ENCODE measurements around the gene MACROD2.
"Not testable (repeated sequence)": the region's sequence is repeated elsewhere in the genome, so short reads cannot be mapped to it uniquely, and the experiment has no call there.

The MACROD2 gene

DNA sequence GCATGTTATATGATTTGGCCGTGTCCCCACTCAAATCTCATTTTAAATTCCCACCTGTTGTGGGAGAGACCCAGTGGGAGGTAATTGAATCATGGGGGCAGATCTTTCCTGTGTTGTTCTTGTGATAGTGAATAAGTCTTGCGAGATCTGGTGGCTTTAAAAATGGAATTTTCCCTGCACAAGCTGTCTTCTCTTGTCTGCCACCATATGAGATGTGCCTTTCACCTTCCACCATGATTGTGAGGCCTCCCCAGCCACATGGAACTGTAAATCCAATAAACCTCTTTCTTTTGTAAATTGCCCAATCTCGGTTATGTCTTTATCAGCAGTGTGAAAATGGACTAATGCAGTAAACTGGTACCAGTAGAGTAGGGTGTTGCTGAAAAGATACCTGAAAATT is 986.2 kb downstream of the MACROD2 start:
- DNase-seq = not testable (repeated sequence)

DNA sequence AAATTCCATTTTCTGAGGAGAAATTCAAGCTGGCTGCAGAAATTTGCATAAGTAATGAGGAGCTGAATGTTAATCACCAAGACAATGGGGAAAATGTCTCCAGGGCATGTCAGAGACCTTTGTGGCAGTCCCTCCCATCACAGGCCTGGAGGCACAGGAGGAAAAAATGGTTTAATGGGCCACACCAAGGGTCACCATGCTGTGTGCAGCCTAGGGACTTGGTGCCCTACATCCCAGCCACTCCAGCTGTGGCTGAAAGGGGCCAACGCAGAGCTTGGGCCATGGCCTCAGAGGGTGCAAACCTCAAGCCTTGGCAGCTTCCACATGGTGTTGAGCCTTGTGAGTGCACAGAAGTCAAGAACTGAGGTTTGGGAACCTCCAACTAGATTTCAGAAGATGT is 987.0 kb downstream of the MACROD2 start:
- not testable (repeated sequence) for DNase-seq

DNA sequence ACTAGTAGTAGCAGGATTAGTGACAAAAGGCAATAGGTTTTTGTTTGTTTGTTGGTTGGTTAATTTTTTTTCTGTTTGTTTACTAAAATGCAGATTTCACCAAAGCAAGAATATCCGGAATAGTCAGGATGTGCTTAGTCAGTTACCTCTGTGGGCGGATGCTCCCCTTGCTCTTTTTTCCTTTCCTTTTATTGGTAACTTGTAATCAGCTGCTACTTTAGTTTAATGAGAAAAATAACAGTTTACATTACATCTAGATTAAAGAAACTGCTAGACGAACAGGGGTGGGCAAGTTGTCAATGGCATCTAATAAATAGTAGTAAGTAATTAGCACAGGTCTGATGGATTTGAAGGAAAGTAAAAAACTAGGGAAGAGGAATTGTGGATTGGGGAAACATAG is 989.0 kb downstream of the MACROD2 start:
- no peak for DNase-seq

DNA sequence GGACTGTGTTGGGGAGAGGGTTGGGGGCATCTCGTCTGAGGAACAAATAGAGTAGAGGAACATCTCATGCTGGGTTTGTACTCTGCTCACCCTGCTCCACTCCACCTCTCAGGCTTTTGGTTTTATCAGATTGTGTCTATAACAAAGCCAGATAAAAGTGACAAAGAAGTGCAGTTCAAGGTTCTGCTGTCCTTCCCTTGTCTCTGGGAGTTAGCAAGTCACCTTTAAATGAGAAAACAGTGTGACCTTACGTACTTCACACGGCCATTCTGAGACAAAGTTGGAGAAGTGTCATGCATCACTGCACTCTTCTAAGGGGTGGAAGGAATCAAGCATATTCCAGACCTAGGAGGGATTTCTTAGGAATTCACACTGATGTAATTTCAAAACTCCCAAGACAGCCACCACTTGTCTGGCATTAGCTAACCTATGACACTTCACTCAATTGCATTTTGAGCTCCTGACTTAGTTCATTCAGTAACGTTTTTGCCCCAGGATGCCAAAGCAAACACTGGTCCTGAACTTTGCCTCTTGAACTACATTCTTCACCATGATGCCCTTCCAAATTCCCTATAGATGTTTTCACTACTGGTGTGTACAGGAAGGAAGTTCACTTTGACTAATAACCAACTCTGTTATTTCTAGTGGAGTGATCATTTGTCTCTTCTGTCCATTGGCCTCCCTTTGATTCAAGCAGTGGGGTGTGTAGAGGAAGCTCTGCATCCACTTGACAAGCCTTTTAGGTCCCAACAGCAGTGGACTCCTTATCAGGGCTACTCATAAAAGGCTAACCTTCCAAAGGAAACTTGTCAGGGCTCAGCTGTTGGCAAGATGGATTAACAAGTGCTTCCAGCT is 989.7 kb downstream of the MACROD2 start:
- no peak for DNase-seq

DNA sequence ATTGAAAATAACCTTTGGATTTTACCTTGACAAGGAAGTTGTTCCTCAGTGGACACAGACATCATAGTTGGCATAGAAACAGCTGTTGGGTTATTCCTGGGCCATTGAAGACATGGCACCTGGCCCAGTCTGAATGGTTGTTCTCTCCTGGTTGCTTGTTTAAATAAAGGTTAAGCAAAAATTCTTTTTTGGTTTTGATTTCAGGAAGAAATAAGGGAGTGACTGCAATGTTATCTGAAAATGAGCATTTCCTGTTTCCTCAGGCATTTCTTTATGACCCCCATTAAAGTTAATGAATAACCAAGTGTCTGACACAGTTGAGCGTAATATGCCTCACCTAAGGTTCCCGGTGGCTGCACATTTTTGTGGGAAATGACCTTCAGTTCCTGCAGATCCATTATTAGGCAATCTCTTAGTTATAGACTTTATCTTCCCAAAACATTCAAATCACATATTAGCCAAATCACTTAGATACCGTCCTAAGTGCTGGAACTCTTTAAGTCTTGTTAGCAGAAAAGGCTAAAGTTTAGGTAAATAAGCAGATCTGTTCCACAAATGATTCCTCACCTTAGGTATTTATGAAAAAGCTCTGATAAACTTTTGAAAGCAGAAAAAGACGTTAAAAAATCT is 990.8 kb downstream of the MACROD2 start:
- DNase-seq = no peak

DNA sequence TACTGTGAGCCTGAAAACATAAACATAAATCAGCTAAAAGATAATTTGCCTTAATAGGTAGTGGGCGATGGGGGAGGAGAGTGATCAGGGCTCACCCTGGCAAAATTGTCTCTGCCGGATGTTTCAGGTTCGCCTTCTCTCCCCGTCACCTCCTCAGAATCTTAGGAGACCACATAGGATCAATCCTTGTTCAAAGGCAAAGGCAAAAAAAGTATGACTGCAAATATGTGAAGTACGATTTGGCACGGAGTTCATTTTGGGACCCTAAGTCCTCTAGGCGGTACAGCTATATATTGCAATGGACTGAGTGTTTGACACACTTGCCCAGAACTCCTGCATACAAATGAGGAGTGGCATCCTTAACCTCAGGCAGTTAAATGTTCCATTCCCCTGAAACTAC is 991.3 kb downstream of the MACROD2 start:
- no peak for DNase-seq

DNA sequence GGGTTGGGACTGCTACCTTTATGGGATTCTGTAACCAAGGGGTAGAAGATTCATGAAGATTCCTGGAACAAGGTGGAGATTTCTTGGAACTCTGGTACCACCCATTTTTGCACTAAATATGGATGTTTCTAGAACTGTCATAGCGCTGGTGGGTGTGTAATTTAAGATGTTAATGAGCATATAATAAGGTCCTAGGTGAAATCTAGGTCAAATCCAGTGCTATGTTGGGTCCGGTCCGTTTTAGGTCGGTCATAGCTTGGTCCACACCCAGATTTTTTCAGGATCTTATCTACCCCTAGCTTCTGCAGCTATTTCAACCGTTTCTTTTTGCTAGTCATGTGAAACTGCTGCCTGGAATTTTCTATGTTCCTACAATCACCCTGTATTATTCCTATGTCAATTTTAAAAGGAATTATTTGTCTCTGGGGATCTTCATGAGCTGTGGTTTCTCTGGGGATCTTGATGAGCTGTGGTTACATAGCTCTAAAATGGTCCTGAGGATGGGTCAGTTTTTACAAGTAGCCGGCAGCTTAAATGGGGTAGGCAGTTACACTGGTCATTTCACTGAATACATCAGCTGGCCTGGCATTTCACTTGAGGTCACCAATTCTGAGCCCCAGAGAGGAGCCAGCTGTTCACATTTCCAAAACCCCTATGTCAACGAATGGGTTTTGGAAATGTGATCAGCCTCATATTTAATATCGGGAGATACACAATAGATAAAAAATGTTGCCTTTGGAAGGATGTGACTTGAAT is 994.4 kb downstream of the MACROD2 start:
- DNase-seq = no peak

DNA sequence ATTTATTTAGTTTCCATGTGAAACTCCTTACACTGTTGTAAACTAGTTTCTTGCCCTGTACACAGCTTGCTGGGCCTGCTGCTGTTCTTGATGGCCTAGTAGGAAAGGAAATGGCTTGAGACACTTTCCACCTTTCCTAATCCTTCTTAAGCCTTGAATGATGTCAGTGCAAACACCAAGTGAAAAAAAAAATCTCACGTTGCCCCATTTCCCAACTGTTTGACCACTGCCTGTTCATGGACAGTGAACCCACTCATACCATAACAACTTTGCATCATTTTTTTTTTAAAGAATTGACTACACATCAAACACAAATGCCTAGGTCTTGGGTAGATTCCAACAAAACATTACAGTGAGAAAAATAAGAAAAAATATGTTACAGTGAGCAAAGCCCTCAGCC is 995.7 kb downstream of the MACROD2 start:
- no peak for DNase-seq

DNA sequence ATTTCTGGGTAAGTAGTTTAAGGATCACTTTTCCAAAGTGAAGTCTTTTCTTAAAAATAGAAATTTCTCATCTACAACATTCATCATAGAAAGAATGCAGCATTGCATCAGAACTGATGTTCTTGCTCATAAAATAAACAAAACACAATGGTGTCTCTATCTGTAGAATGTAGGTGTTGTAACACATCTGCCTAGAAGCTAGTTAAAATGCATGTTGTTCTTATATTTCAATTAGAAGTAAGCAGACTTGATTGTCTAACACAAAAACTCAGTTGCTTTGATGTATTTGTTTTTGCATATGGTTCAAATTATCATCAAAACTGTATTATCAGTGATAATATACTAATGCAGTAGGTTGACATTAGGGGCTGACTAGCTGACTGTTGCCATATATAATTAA is 996.8 kb downstream of the MACROD2 start:
- DNase-seq = no peak

DNA sequence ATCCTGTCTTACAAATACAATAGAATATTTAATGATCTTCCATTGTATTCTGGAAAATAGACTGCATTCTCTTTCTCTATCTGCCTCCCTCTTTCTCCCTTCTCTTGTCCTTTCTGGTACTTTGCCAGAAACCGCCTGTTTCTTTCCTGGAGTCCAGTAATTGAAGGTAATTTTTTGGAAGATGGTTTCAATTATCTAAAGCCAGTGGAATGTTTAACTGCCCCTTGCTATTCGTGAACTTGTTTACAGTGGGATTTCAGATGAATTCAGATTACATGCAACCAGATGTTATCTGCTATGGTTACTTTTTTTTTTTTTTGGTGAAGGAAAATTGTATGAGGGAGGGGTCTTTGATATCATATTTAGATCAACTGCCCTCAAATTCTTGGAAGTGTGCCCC is 997.6 kb downstream of the MACROD2 start:
- no peak for DNase-seq

DNA sequence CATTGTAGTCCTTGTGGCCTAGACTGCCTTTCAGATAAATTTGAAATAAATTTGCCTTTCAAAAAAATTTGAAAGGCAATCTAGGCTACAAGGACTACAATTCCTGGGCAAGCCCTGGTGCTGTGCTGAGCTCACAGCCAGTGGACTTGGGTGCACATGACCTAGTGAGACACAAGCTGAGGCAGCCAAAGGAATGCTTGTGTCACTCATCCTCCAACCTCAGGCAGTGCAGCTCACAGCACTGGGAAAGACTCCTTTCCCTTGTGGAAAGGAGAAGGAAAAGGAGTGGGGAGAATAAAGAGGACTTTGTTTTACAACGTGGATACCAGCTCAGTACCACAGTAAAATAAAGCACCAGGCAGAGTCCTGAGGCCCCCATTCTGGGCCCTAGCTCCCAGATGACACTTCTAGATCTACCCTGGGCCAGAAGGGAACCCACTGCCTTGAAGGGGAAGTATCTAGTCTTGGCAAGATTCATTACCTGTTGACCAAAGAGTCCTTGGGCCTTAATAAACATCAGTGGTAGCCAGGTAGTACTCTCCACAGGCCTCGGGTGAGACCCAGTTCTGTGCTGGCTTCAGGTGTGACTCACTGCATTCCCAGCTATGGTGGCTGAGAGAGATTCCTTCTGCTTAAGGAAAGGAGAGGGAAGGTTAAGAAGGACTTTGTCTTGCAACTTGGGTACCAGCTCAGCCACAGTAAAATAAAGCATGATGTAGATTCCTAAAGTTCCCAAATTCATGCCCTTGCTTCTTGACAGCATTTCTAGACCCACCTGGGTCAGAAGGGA is 1001.8 kb downstream of the MACROD2 start:
- DNase-seq = no peak

DNA sequence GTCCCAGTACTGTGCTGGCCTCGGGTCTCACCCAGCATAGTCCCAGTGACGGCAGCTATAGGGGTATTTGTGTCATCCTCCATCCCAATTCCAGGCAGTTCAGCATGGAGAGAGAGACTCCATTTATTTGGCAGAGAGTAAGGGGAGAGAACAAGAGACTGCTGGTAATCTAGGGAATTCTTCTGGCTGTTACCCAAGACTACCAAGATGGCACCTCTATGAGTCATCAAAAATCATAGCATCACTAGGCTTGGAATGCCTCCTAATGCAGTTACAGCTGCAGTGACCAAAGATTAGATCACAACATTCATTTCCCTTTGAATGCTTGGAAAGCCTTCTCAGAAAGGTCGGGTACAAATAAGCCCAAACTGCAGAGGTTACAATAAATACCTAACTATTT is 1002.5 kb downstream of the MACROD2 start:
- DNase-seq = no peak

DNA sequence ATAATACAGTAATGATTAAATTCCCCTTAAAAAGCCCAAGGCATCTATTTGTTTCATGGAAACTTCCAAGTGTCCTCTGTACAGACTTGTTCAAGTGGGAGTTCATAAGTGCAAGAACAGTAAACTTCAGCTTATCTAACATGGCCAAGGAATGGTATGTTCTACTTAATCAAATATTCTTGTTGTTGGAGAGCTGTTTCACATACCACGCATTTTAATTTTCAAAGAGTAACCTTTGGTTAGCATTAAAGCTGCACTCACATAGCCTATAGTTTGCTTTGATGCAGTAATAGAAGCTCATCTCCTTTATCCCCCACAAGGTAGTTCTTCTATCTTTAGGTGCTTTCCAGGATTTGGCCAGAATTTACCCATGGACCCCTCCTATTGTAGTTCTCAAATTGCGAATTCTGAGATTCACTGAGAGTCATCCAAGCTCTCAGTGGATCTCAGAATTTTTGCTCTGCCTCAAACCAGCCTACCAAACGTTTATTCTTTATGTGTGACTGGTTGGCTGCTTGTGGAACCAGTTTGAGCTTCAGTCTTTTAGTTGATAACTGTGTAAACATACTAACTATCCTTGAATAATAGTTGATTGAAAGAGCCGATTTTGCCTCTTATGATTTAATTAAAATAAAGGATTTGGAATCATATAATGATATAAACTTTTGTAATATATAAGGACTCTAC is 1010.1 kb downstream of the MACROD2 start:
- DNase-seq = no peak

DNA sequence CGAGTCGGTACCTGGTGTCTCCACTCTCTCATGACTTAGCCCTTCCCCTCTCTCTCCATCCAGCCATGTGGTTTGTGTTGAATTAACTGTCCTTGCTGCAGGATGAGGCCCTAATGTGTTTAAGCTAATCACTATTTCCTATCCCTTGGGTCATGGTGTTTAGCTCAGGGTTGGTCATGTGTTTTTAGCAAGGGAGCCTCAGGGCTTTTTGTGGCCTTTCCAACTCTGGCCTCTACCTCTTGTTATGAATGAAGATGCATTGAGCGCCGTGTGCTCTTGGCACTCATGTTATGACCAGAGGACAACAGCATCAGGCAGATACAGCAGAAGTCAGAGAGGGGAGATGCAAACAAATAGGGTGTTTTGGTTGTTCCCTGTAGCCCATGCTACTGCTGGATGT is 1016.3 kb downstream of the MACROD2 start:
- DNase-seq = no peak

DNA sequence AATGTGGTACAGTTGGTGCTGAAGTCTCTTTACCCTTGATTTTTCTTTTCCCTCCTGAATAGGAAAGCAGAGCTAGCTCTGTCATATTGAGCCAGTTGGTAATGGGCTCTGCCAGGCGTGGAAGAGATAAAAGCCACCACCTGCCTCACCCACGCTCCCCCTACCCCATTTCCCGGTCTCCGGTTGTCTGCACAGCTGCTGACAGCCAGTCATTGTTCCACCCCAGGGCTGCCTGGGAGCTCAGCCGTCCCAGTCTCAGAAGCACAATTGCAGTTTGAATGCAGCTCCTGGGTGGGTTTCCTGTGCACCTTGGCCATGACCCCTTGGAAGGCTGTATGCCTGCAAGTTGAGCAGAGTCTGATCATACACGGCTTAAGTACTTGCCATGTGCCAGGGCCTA is 1017.2 kb downstream of the MACROD2 start:
- peak; percentile 77 for DNase-seq

DNA sequence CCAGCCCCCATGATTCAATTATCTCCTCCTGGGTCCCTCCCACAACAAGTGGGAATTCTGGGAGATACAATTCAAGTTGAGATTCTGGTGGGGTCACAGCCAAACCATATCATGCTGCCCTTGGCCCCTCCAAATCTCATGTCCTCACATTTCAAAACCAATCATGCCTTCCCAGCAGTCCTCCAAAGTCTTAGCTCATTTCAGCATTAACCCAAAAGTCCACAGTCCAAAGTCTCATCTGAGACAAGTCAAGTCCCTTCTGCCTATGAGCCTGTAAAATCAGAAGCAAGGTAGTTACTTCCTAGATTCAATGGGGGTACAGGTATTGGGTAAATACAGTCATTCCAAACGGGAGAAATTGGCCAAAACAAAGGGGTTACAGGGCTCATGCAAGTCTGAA is 1021.6 kb downstream of the MACROD2 start:
- not testable (repeated sequence) for DNase-seq

DNA sequence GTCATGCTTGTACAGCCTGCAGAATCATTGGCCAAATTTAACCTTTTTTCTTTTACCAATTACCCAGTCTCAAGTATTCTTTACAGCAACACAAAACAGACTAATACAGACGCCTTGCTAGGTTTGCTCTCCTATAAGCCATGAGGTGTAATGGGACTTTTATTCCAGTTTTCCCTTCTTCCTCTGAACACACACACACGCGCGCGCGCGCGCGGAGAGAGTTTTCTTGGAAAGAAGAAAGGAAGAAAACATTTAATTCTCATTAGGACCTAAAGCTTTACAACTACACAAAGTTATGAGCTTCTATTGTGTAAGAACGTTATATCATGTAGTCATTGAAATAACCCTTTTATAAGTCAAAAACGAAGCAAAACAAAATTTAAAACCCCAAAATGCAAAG is 1023.6 kb downstream of the MACROD2 start:
- DNase-seq = no peak

DNA sequence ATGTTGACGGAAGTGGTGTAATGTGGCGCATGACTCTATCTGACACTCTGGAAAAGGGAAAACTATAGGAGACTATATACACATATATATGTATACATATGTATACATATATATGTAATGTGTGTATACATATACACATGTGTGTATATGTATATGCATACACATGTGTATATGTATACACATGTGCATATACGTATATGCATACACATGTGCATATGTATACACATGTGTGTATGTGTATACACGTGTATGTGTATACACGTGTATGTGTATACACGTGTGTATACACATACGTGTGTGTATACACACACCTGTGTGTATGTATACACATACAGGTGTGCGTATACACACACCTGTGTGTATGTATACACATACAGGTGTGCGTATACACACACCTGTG is 1025.5 kb downstream of the MACROD2 start:
- no peak for DNase-seq

DNA sequence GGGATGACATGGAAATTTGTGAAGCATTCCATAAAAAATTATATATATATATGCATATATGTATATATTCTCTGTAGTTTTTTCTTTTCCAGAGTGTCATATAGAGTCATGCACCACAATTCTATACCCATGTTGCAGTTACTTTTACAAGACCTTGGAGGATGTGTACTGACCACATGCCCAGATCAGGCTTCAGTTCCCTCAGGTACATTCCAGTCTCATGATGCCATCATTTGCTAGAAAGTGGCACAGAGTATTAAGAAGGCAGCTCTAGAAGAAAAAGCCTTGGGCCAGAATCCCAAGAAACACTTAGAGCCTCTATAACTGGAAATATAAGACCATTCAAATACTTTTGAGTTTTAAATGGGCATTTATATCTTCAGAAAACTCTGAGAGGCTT is 1027.6 kb downstream of the MACROD2 start:
- no peak for DNase-seq

DNA sequence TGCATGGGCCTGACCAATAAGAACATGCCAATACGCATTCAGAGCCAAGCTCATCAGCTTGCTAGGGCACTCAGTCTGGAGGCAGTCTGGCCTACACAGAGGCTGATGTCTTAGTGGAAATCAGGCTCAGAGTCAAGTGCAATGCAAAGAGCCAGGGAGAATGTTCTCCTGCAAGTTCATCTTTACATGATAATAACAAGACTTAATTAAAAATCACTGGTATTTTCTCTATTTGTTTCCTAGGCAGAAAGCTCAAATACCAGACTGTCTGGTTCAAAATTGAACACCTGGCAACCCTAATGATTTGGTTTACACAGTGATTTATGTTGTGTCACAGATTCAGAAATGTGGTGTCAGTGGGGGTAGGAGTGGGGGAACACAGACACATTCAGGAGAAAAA is 1031.4 kb downstream of the MACROD2 start:
- no peak for DNase-seq

DNA sequence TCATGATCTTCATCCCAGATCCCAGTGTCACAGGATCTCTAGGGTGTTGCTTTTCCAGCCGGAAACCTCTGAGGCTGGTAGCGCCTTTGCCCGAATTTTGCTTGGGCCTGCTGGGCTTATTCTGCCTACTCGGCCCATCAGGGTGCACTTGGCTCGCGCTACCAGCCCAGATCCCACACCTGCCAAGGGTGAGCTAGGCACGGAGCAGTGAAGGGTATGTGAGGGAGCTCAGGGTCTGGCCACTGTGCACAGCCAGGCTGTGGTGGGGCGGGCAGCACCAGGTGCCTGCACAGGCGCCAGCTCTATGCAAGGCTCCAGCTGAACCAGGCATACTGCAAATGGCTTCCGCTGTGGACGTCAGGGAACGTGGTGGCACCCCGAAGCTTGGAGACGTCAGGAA is 1035.5 kb downstream of the MACROD2 start:
- DNase-seq = no peak

DNA sequence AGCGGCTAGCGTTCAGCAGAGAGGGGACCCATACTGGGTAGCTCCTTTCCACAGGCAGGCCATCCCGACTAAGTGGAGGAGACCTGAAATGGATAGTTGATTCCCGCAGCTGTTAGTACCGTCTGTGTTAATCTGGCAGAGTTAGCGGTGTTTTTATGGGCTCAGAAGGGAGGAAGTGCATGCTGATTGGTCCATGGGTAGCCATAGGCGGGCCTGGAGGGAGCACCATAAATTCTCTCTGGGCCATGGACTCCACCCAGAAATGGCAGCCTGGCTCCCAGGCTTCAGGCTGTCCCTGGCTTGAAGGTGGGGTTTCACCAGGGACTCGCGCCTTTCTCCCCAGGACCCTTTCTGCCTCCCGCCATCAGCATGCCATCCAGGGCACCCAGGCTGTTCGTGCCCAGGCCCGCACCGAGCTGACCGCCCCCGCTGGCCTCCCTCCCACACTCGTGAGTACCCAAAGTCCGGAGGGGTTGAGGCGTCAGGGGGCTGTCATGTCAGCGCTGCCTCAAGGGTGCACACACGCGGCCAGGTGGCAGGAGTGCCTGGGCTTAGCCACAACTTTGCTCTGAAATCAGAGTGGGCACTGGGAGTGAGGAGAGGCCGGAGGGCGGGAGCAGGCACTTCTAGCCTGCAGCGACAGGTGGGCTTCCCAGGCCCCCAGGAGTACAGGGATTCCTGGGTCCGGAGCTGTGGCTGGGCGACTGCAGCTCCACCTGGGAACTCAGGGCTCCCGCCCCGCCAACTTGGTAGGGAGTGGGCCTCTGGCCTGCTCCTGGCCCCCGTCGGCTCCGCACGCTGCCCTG is 1036.4 kb downstream of the MACROD2 start:
- DNase-seq = no peak
